ENCODE results near the gene DNAJC1.

Gene DNAJC1

DNA sequence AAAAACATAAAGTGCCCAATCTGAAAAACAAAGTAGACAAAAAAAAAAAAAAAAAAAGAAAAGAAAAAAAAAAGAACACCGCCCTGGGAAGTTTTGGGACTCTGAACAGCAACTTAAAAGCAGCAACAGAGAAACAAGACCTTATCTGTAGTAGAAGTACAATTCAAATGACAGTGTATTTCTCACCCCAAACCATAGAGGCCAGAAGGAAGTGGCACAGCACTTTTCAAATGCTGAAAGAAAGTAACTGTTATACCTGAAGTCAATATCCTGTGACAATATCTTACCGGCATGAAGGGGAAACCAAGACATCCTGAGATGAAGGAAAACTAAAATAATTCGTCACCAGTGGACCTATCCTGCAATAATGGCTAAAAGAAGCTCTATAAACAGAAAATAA, 112.1 kb downstream of the DNAJC1 start:
- no peak for TF ChIP-seq ZBTB7A (IDR thresholded peaks at IDR 0.05; ENCODE audit: low read depth)
- TF ChIP-seq TAF1 (IDR thresholded peaks at IDR 0.05; ENCODE audit: low read depth) = no peak
- no peak for TF ChIP-seq NFIC (IDR thresholded peaks at IDR 0.05)
- no peak for TF ChIP-seq EP300 (IDR thresholded peaks at IDR 0.05; ENCODE audit: borderline replicate concordance)
- no peak for TF ChIP-seq EGR1 (IDR thresholded peaks at IDR 0.05)
- TF ChIP-seq TCF12 (IDR thresholded peaks at IDR 0.05; ENCODE audit: low read depth) = no peak
- TF ChIP-seq, protein P1, sequence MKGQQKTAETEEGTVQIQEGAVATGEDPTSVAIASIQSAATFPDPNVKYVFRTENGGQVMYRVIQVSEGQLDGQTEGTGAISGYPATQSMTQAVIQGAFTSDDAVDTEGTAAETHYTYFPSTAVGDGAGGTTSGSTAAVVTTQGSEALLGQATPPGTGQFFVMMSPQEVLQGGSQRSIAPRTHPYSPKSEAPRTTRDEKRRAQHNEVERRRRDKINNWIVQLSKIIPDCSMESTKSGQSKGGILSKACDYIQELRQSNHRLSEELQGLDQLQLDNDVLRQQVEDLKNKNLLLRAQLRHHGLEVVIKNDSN (IDR thresholded peaks at IDR 0.05) = no peak
- TF ChIP-seq YY1 (IDR thresholded peaks at IDR 0.05; ENCODE audit: low read depth) = no peak
- TF ChIP-seq, protein P2, sequence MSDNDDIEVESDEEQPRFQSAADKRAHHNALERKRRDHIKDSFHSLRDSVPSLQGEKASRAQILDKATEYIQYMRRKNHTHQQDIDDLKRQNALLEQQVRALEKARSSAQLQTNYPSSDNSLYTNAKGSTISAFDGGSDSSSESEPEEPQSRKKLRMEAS (IDR thresholded peaks at IDR 0.05) = no peak
- no peak for TF ChIP-seq TEAD4 (IDR thresholded peaks at IDR 0.05)

DNA sequence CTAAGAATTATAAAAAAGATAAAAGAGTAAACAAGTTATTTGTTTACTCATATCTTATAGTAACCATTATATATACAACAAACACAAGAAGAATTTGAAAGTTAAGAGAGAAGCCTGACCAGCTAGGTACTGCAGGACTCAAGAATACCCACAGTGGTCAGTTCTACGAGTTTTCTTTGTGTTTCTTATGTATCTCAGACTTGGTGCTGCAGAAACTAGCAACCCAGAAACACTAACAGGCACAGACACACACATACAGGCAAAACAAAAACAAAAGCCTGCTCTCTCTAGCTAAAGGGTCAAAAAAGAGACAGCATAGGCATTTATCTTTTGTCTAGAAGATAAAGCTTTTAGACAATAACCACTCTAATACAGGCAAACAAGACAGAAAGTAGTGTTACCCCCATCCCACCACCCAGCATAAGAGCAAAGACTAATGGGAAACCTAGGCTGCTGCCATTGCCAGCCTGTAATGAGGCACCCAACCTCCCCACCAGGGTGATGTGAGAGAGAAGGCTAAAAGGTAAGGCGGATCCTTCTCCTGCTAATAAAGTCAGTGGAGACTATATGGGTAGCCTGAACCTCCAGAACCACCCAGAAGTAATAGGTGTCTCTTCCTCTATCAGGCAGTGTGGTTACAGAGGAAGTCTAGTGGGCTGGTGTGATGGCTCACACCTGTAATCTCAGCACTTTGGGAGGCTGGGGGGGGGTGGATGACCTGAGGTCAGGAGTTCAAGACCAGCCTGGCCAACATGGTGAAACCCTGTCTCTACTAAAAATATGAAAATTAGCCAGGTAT, 113.9 kb downstream of the DNAJC1 start:
- no peak for TF ChIP-seq TEAD4 (IDR thresholded peaks at IDR 0.05)

DNA sequence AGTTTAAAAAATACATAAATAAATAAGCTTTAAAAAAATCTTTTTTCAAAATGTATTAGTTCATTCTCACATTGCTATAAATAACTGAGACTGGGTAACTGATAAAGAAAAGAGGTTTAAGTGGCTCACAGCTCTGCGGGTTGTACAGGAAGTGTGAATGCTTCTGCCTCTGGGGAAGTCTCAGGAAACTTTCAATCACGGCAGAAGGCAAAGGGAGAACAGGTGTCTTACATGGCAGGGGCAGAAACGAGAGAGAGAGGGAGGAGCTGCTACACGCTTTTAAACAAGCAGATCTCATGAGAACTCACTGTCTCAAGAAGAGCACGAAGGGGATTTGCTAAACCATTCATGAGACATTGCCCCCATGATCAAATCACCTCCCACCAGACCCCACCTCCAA, 114.6 kb downstream of the DNAJC1 start:
- TF ChIP-seq FOXM1 (IDR thresholded peaks at IDR 0.05; ENCODE audit: borderline replicate concordance, low read depth) (no peak), EP300 (IDR thresholded peaks at IDR 0.05; ENCODE audit: borderline replicate concordance) (no peak), TCF12 (IDR thresholded peaks at IDR 0.05; ENCODE audit: low read depth) (no peak), RAD21 (IDR thresholded peaks at IDR 0.05; ENCODE audit: low read depth) (no peak), NFIC (IDR thresholded peaks at IDR 0.05) (no peak), CREB1 (IDR thresholded peaks at IDR 0.05; ENCODE audit: low read depth) (no peak), YY1 (IDR thresholded peaks at IDR 0.05; ENCODE audit: low read depth) (no peak), TAF1 (IDR thresholded peaks at IDR 0.05; ENCODE audit: low read depth) (no peak), CEBPB (IDR thresholded peaks at IDR 0.05) (no peak), ZBTB7A (IDR thresholded peaks at IDR 0.05; ENCODE audit: low read depth) (no peak), TEAD4 (IDR thresholded peaks at IDR 0.05) (no peak), EGR1 (IDR thresholded peaks at IDR 0.05) (no peak)
- TF ChIP-seq, protein P2 (IDR thresholded peaks at IDR 0.05) = no peak
- TF ChIP-seq, protein P3, sequence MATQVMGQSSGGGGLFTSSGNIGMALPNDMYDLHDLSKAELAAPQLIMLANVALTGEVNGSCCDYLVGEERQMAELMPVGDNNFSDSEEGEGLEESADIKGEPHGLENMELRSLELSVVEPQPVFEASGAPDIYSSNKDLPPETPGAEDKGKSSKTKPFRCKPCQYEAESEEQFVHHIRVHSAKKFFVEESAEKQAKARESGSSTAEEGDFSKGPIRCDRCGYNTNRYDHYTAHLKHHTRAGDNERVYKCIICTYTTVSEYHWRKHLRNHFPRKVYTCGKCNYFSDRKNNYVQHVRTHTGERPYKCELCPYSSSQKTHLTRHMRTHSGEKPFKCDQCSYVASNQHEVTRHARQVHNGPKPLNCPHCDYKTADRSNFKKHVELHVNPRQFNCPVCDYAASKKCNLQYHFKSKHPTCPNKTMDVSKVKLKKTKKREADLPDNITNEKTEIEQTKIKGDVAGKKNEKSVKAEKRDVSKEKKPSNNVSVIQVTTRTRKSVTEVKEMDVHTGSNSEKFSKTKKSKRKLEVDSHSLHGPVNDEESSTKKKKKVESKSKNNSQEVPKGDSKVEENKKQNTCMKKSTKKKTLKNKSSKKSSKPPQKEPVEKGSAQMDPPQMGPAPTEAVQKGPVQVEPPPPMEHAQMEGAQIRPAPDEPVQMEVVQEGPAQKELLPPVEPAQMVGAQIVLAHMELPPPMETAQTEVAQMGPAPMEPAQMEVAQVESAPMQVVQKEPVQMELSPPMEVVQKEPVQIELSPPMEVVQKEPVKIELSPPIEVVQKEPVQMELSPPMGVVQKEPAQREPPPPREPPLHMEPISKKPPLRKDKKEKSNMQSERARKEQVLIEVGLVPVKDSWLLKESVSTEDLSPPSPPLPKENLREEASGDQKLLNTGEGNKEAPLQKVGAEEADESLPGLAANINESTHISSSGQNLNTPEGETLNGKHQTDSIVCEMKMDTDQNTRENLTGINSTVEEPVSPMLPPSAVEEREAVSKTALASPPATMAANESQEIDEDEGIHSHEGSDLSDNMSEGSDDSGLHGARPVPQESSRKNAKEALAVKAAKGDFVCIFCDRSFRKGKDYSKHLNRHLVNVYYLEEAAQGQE (IDR thresholded peaks at IDR 0.05; ENCODE audit: low read depth) = no peak
- TF ChIP-seq, protein P1 (IDR thresholded peaks at IDR 0.05) = no peak

DNA sequence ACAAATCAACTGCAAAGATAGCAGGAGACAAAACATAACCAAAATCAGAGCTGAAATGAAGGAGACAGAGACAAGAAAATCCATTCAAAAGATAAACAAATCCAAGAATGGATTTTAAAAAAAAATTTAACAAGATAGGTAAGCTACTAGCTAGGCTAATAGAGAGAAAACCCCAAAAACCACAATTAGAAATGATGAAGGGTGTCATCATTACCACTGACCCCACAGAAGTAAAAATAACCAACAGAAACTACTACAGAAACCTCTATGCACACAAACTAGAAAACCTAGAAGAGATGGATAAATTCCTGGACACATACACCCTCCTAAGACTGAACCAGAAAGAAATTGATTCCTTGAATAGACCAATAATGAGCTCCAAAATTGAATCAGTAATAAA, 117.6 kb downstream of the DNAJC1 start:
- TF ChIP-seq, protein P1 (IDR thresholded peaks at IDR 0.05) = no peak
- no peak for TF ChIP-seq TAF1 (IDR thresholded peaks at IDR 0.05; ENCODE audit: low read depth)
- TF ChIP-seq NFIC (IDR thresholded peaks at IDR 0.05) = no peak
- TF ChIP-seq RAD21 (IDR thresholded peaks at IDR 0.05; ENCODE audit: low read depth) = no peak
- no peak for TF ChIP-seq CREB1 (IDR thresholded peaks at IDR 0.05; ENCODE audit: low read depth)
- no peak for TF ChIP-seq EGR1 (IDR thresholded peaks at IDR 0.05)
- TF ChIP-seq YY1 (IDR thresholded peaks at IDR 0.05; ENCODE audit: low read depth) = no peak
- TF ChIP-seq CEBPB (IDR thresholded peaks at IDR 0.05) = no peak
- TF ChIP-seq, protein P2 (IDR thresholded peaks at IDR 0.05) = no peak
- TF ChIP-seq, protein P3 (IDR thresholded peaks at IDR 0.05; ENCODE audit: low read depth) = no peak
- TF ChIP-seq TEAD4 (IDR thresholded peaks at IDR 0.05) = no peak
- no peak for TF ChIP-seq FOXM1 (IDR thresholded peaks at IDR 0.05; ENCODE audit: borderline replicate concordance, low read depth)
- no peak for TF ChIP-seq EP300 (IDR thresholded peaks at IDR 0.05; ENCODE audit: borderline replicate concordance)
- no peak for TF ChIP-seq TCF12 (IDR thresholded peaks at IDR 0.05; ENCODE audit: low read depth)

- TF ChIP-seq TAF1 (IDR thresholded peaks at IDR 0.05; ENCODE audit: low read depth) (no peak), NFIC (IDR thresholded peaks at IDR 0.05) (no peak), CEBPB (IDR thresholded peaks at IDR 0.05) (no peak), TCF12 (IDR thresholded peaks at IDR 0.05; ENCODE audit: low read depth) (no peak), RAD21 (IDR thresholded peaks at IDR 0.05; ENCODE audit: low read depth) (no peak), YY1 (IDR thresholded peaks at IDR 0.05; ENCODE audit: low read depth) (no peak), ZBTB7A (IDR thresholded peaks at IDR 0.05; ENCODE audit: low read depth) (no peak), CREB1 (IDR thresholded peaks at IDR 0.05; ENCODE audit: low read depth) (no peak), FOXM1 (IDR thresholded peaks at IDR 0.05; ENCODE audit: borderline replicate concordance, low read depth) (no peak), EP300 (IDR thresholded peaks at IDR 0.05; ENCODE audit: borderline replicate concordance) (no peak), TEAD4 (IDR thresholded peaks at IDR 0.05) (no peak), EGR1 (IDR thresholded peaks at IDR 0.05) (no peak)
- TF ChIP-seq, protein P3 (IDR thresholded peaks at IDR 0.05; ENCODE audit: low read depth) = no peak
- TF ChIP-seq, protein P1 (IDR thresholded peaks at IDR 0.05) = no peak
- TF ChIP-seq, protein P2 (IDR thresholded peaks at IDR 0.05) = no peak
These were observed 130.3 kb downstream of the DNAJC1 start for GRCh38 chr10:21873198-21873597.

All from Ishikawa (cell line).